Lower leg skin (tissue), 4 donors: Measurements from ENCODE around the gene CEACAM3. TPM values are rescaled to one million over a fixed set of nuclear protein-coding genes. Genes with fewer than 3 reads are reported as not detected.
"Not testable (repeated sequence)": the region's sequence is repeated elsewhere in the genome, so short reads cannot be mapped to it uniquely, and the experiment has no call there.

ENCODE experiments used
- DNase-seq, 2 donors: peaks; one replicate each; pipeline ENCODE4 v3.0.0-alpha.2; 2019; ENCODE audit warnings: low spot score in 2 of 2
- H3K4me3 ChIP-seq: fragments of 200-600 bp; sonication (generic); 2 replicates; pipeline ENCODE4 v1.5.1; 2017; ENCODE audit warnings: mild to moderate bottlenecking, low read depth; ENCODE audit not compliant: poor library complexity, severe bottlenecking
- POLR2A ChIP-seq, 2 donors: fragments of 450-650 bp; IDR thresholded peaks; one replicate each; pipeline ENCODE4 v1.6.1; 2016 to 2017; ENCODE audit warnings: antibody characterized with exemption in 2 of 2, mild to moderate bottlenecking in 1 of 2, moderate library complexity in 1 of 2
- WGBS, 2 donors: methylation state at CpG; one replicate each; pipeline ENCODE4 v1.1.5; 2018; 5-methylcytosine and 5-hydroxymethylcytosine counted together
- intact Hi-C: fragments of 100-400 bp; cut with DNase I; formaldehyde crosslinking; loops from one replicate; pipeline ENCODE4 v1.15.0; 2023; ENCODE audit warnings: low total_unique reads
- total RNA-seq, 4 donors: library from RNA; depleted of rRNA; stranded (reverse); fragments of >200 nt; gene quantifications; one replicate each; pipeline ENCODE4 v1.1.0, GENCODE V29; 2016
- TF ChIP-seq, protein P1 (sequence below), 3 donors: fragments of 450-650 bp; IDR thresholded peaks; one replicate each; pipeline ENCODE4 v1.5.1; 2016; ENCODE audit warnings: antibody characterized with exemption in 3 of 3, mild to moderate bottlenecking in 3 of 3, moderate library complexity in 2 of 3

Gene CEACAM3
- total RNA-seq, 4 donors from 2014 or later, result not detected

DNA sequence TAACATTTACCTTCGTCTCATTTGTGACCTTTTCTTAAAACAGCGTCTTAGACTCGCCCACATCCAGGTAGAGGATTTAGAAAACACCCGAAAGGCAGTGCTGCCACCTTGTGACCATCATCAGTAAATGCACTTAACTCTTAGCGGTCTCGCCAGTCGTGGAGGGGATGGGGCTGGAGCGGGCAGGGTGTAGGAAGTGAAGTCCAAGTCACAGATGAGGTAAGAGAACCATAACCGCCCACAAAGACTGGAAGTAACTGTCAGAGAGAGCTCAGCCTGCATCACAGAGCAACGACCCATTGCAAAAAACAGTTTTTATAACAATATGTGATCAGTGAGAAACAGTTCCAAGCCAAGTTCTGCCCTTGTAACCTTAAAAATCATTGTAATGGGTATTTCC is 10.7 kb upstream of the CEACAM3 start:
- H3K4me3 ChIP-seq, result no peak overlapping the region
- peak; percentile 47 to 86 for DNase-seq
- 1 to 2% methylated on average over 10 of the region's 10 CpGs for WGBS, 2 donors
- no peak for TF ChIP-seq POLR2A (IDR thresholded peaks at IDR 0.05)
- TF ChIP-seq, protein P1, sequence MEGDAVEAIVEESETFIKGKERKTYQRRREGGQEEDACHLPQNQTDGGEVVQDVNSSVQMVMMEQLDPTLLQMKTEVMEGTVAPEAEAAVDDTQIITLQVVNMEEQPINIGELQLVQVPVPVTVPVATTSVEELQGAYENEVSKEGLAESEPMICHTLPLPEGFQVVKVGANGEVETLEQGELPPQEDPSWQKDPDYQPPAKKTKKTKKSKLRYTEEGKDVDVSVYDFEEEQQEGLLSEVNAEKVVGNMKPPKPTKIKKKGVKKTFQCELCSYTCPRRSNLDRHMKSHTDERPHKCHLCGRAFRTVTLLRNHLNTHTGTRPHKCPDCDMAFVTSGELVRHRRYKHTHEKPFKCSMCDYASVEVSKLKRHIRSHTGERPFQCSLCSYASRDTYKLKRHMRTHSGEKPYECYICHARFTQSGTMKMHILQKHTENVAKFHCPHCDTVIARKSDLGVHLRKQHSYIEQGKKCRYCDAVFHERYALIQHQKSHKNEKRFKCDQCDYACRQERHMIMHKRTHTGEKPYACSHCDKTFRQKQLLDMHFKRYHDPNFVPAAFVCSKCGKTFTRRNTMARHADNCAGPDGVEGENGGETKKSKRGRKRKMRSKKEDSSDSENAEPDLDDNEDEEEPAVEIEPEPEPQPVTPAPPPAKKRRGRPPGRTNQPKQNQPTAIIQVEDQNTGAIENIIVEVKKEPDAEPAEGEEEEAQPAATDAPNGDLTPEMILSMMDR (IDR thresholded peaks at IDR 0.05), result no peak
- intact Hi-C loops, result no loop called here

GRCh38 chr19:41787055-41787454 is 9.3 kb upstream of the CEACAM3 start:
- peak in 1 of 2 donors; percentile 15 for DNase-seq

GRCh38 chr19:41788518-41788917 is 7.9 kb upstream of the CEACAM3 start:
- H3K4me3 ChIP-seq, intact Hi-C loops, DNase-seq: not testable (repeated sequence)
- WGBS, 2 donors, result no CpG with 5 or more reads among the region's 1 CpG

More at GRCh38 chr19:41787055-41787454, 9.3 kb upstream of the CEACAM3 start:
- 68 to 70% methylated on average over 7 of the region's 7 CpGs for WGBS, 2 donors
- intact Hi-C loops, result no loop called here
- no peak overlapping the region for H3K4me3 ChIP-seq
- TF ChIP-seq, protein P1 (IDR thresholded peaks at IDR 0.05), result no peak
- TF ChIP-seq POLR2A (IDR thresholded peaks at IDR 0.05), result no peak

DNA sequence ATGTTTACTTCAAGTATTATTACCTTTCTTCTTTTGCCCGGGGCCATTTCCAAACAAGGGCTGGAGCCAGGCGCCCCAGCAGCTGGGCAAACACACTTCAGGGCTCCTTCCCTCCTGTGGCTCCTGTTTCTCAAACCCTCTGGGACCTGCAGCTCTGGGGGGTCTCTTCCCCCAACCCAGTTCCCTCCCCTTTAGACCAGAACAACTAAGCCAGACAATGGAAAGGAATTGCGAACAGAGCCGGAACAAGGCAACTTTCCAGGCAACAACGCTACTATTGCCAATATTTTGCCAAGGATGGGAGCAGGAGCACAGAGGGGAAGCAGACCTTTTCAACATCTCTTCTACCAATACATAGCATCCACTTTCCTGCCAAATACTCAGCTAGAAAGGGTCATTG is 7.3 kb upstream of the CEACAM3 start:
- H3K4me3 ChIP-seq, DNase-seq, intact Hi-C loops: not testable (repeated sequence)
- WGBS, 2 donors, result 61 to 78% methylated on average over 3 to 5 of the region's 5 CpGs

DNA sequence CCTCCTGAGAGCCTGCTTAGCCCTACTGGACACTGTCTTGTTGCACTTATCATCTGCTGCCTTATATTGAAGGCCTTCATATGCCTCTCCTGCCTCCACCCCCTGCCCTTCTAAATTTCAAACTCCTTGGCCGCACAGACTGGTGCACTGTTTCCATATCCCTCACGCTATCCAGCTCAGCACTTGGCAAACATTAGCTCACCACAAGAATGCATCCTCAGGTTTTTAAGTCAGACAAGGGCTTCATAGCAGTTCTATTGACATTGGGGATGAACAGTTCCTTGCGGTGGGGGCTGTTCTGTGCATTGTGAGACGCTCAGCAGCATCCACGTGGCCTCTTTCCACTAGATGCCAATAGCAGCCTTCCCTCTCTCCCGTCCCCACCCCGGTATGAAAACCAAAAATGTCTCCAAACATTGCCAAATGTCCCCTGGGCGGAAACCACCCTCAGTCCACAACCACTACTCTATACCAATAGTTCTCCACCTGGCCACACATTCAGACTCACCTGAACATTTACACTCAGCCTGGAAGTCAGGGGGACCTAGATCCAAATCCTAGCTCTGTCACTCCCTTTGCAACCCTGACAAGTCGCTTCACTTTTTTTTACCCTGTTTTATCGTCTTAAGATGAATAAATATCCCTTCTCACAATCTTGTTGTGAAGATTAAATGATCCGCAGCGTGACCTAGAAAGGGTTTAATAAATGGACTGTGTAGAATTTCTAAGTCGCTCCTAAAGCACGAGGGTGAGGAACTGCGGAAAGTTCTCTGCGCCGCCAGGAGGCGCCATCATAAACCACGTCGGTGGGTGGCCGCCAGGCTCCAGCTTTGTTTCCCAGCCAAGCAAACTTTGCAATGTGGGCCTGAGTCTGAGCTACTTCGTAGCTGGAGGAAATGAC is 3.6 kb upstream of the CEACAM3 start:
- no peak overlapping the region for H3K4me3 ChIP-seq
- intact Hi-C loops, result no loop called here
- 19 to 26% methylated on average over 22 of the region's 22 CpGs for WGBS, 2 donors
- DNase-seq, result no peak
- TF ChIP-seq POLR2A (IDR thresholded peaks at IDR 0.05), result no peak
- TF ChIP-seq, protein P1 (IDR thresholded peaks at IDR 0.05), result no peak

DNA sequence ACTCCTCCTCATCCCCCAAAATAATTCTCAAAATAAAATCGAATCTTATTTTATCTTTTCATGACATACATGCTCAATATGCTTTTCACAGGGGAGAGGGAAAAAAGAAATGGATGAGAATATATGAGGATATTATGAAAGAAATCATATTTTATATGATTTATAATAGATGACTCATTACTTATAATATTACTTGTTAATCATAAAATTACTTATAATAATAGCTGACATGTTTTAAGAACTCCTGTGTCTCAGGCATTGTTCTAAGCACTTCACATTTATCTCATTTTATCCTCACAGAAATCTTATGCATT is 3.0 kb upstream of the CEACAM3 start:
- intact Hi-C loops, result no loop called here
- WGBS, 2 donors, result 0% methylated on average over 1 of the region's 1 CpG
- no peak for DNase-seq
- TF ChIP-seq, protein P1 (IDR thresholded peaks at IDR 0.05), result no peak
- no peak for TF ChIP-seq POLR2A (IDR thresholded peaks at IDR 0.05)
- H3K4me3 ChIP-seq, result no peak overlapping the region

GRCh38 chr19:41795031-41795461 is 1.3 kb upstream of the CEACAM3 start:
- TF ChIP-seq POLR2A (IDR thresholded peaks at IDR 0.05), result no peak
- TF ChIP-seq, protein P1 (IDR thresholded peaks at IDR 0.05), result no peak

More at GRCh38 chr19:41795031-41795461, 1.3 kb upstream of the CEACAM3 start:
- H3K4me3 ChIP-seq, result no peak overlapping the region
- intact Hi-C loops, result no loop called here
- WGBS, 2 donors, result 35 to 41% methylated on average over 5 of the region's 5 CpGs
- DNase-seq, result no peak
